ENCODE measurements around the gene HDAC9.

DNA sequence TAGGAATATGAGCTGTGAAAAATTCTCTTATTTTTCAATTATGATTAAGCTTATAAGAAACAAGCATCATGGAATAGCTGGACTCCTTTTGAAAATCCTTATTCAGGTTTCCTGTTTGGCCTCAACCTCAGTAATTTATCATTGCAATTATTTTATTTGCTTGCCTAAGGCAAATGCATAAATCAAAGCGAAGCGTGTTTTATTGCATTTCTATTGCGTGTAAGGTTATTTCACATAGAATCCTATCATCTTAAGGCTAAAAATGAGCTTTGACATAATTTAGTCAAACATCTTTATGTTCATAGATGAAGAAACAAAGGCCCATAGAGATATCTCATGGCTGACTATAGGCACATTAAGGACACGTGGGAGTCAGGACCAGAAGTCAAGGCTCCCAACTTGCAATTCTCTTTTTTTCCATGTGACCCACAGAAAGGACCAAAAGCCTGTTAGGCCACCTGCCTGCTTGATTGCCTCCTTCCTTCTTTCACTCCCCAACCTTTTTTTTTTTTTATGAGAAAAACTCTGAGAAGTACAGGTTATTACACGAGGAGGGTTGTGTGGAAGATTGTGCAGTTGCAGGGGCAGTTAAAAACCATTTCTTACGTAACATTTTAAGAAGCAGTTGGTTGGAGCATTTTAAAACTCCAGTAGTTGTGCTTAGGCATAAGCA lies 261.0 kb downstream of the HDAC9 start:
- TF ChIP-seq POLR2AphosphoS5 (IDR thresholded peaks at IDR 0.05): no peak
- TF ChIP-seq, protein P1, sequence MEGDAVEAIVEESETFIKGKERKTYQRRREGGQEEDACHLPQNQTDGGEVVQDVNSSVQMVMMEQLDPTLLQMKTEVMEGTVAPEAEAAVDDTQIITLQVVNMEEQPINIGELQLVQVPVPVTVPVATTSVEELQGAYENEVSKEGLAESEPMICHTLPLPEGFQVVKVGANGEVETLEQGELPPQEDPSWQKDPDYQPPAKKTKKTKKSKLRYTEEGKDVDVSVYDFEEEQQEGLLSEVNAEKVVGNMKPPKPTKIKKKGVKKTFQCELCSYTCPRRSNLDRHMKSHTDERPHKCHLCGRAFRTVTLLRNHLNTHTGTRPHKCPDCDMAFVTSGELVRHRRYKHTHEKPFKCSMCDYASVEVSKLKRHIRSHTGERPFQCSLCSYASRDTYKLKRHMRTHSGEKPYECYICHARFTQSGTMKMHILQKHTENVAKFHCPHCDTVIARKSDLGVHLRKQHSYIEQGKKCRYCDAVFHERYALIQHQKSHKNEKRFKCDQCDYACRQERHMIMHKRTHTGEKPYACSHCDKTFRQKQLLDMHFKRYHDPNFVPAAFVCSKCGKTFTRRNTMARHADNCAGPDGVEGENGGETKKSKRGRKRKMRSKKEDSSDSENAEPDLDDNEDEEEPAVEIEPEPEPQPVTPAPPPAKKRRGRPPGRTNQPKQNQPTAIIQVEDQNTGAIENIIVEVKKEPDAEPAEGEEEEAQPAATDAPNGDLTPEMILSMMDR (IDR thresholded peaks at IDR 0.05): no peak
- no peak for TF ChIP-seq EP300 (IDR thresholded peaks at IDR 0.05)
- no peak for TF ChIP-seq POLR2A (IDR thresholded peaks at IDR 0.05; ENCODE audit: low read depth)
